HG03064 (cell line): Measurements from ENCODE around the gene NUTM2E.
"Not testable (repeated sequence)": the region's sequence is repeated elsewhere in the genome, so short reads cannot be mapped to it uniquely, and the experiment has no call there.

Experiments
- ATAC-seq: cut with Tn5 transposase; IDR thresholded peaks from one replicate; pipeline ENCODE4 v1.9.1; 2021; ENCODE audit warnings: low read depth; ENCODE audit not compliant: unreplicated experiment

Gene NUTM2E

GRCh38 chr10:79826496-79827215, at the start of gene NUTM2E:
Gene NUTM2E (plus strand): TSS chr10:79826739. CDS start chr10:79841741, 15,002 bp downstream.
- peak; percentile 93 for ATAC-seq

GRCh38 chr10:79777997-79778396, 48.5 kb upstream of the NUTM2E start:
- ATAC-seq, result not testable (repeated sequence)

GRCh38 chr10:79779310-79779938, 47.1 kb upstream of the NUTM2E start:
- peak; percentile 90 for ATAC-seq

- ATAC-seq, result not testable (repeated sequence)
Measured at GRCh38 chr10:79779992-79780391, 46.5 kb upstream of the NUTM2E start.

- not testable (repeated sequence) for ATAC-seq
Measured at GRCh38 chr10:79781584-79781983, 45.0 kb upstream of the NUTM2E start.

- not testable (repeated sequence) for ATAC-seq
Measured at GRCh38 chr10:79787455-79787952, 39.0 kb upstream of the NUTM2E start.

- ATAC-seq, result not testable (repeated sequence)
Measured at GRCh38 chr10:79789351-79789750, 37.2 kb upstream of the NUTM2E start.

- not testable (repeated sequence) for ATAC-seq
Measured at GRCh38 chr10:79791906-79792517, 34.5 kb upstream of the NUTM2E start.

- ATAC-seq, result not testable (repeated sequence)
Measured at GRCh38 chr10:79799337-79799736, 27.2 kb upstream of the NUTM2E start.

- ATAC-seq, result not testable (repeated sequence)
Measured at GRCh38 chr10:79805857-79806256, 20.7 kb upstream of the NUTM2E start.

- not testable (repeated sequence) for ATAC-seq
Measured at GRCh38 chr10:79811895-79812294, 14.6 kb upstream of the NUTM2E start.

GRCh38 chr10:79816290-79816689, 10.2 kb upstream of the NUTM2E start:
- not testable (repeated sequence) for ATAC-seq

- not testable (repeated sequence) for ATAC-seq
Measured at GRCh38 chr10:79823387-79823786, 3.2 kb upstream of the NUTM2E start.

GRCh38 chr10:79825587-79826011, 940 bp upstream of the NUTM2E start:
- ATAC-seq, result peak; percentile 7

- not testable (repeated sequence) for ATAC-seq
Measured at GRCh38 chr10:79826131-79826495, 426 bp upstream of the NUTM2E start.

- not testable (repeated sequence) for ATAC-seq
Measured at GRCh38 chr10:79833833-79834232, 7.3 kb downstream of the NUTM2E start.

- ATAC-seq, result not testable (repeated sequence)
Measured at GRCh38 chr10:79835891-79836290, 9.4 kb downstream of the NUTM2E start.

- not testable (repeated sequence) for ATAC-seq
Measured at GRCh38 chr10:79836891-79837290, 10.4 kb downstream of the NUTM2E start.

- ATAC-seq, result not testable (repeated sequence)
Measured at GRCh38 chr10:79838441-79838840, 11.9 kb downstream of the NUTM2E start.

- ATAC-seq, result not testable (repeated sequence)
Measured at GRCh38 chr10:79853191-79853854, 26.8 kb downstream of the NUTM2E start.

GRCh38 chr10:79862269-79862668, 35.7 kb downstream of the NUTM2E start:
- ATAC-seq, result not testable (repeated sequence)
